GM12878 (cell line): ENCODE results near the gene ZNF85. TPM values are rescaled to one million over a fixed set of nuclear protein-coding genes. Genes with fewer than 3 reads are reported as not detected.

Experiments
- ATAC-seq: fragments of 200-7000 bp; cut with Tn5 transposase; 3 replicates; pipeline ENCODE4 v1.9.1; 2020; ENCODE audit warnings: mild to moderate bottlenecking, moderate library complexity
- Bru-seq: library from RNA; stranded (reverse); fragments of 400-500 nt; gene quantifications from one replicate; lab custom pipeline; 2021; lab: Mats Ljungman, UMichigan
- BruChase-seq, 2 experiments: library from RNA; stranded (reverse); fragments of 400-500 nt; gene quantifications; one replicate each; lab custom pipeline; 2021; lab: Mats Ljungman, UMichigan
- BruUV-seq: library from RNA; stranded (reverse); fragments of 400-500 nt; replicated peaks from 2 replicates; lab custom pipeline; 2021; lab: Mats Ljungman, UMichigan
- CTCF ChIA-PET: fragments of 300-600 bp; sonication (Branson Sonifier 250); formaldehyde crosslinking; extraction: SDS; loops from one replicate; lab custom pipeline; 2021; ENCODE audit warnings: inconsistent platforms; lab: Yijun Ruan, JAX
- POLR2A ChIA-PET: fragments of 350-600 bp; formaldehyde crosslinking; extraction: SDS; loops from one replicate; lab custom pipeline; 2021; ENCODE audit warnings: inconsistent platforms; lab: Charles Lee
- RAD21 ChIA-PET: fragments of 300-600 bp; sonication (Branson Sonifier 250); formaldehyde crosslinking; loops from one replicate; lab custom pipeline; 2023; ENCODE audit warnings: antibody characterized with exemption; ENCODE audit not compliant: unreplicated experiment; lab: Charles Lee
- SMC1A ChIA-PET: fragments of 300-600 bp; sonication (Branson Sonifier 250); formaldehyde crosslinking; loops from one replicate; lab custom pipeline; 2023; ENCODE audit not compliant: unreplicated experiment, uncharacterized antibody; lab: Charles Lee
- DNase-seq: peaks from one replicate; pipeline ENCODE4 v3.0.0-alpha.2; 2011; ENCODE audit warnings: low read depth, low spot score
- FAIRE-seq: peaks from 3 replicates; lab custom pipeline; 2011; peaks lifted over from hg19 to GRCh38; lab: Jason Lieb, UNC
- H2AFZ ChIP-seq: 2 replicates; pipeline ENCODE4 v1.6.0; 2011; ENCODE audit warnings: low read depth, low read length, control low read depth; ENCODE audit not compliant: control insufficient read depth
- H3K27ac ChIP-seq: 2 replicates; pipeline ENCODE4 v1.5.1; 2011; ENCODE audit warnings: control low read depth; ENCODE audit not compliant: control insufficient read depth, insufficient read depth
- H3K27me3 ChIP-seq, 2 experiments: replicated peaks in 1 of 2; 2 replicates each; pipeline versions ENCODE4 v1.6.0 to v1.6.1; 2011; ENCODE audit warnings: low read length in 1 of 2; ENCODE audit not compliant: control insufficient read depth in 2 of 2, insufficient read depth in 2 of 2
- H3K36me3 ChIP-seq, 2 experiments: 2 replicates each; pipeline ENCODE4 v1.5.1; 2011; ENCODE audit warnings: low read length in 1 of 2; ENCODE audit not compliant: control insufficient read depth in 2 of 2, insufficient read depth in 2 of 2
- H3K4me1 ChIP-seq: 2 replicates; pipeline ENCODE4 v1.6.1; 2011; ENCODE audit warnings: mild to moderate bottlenecking, low read length, moderate library complexity, mixed read lengths; ENCODE audit not compliant: control insufficient read depth, insufficient read depth
- H3K4me2 ChIP-seq: 2 replicates; pipeline ENCODE4 v1.6.0; 2011; ENCODE audit warnings: control low read depth; ENCODE audit not compliant: control insufficient read depth, insufficient read depth
- H3K4me3 ChIP-seq: fragments of 200-600 bp; sonication (generic); 2 replicates; pipeline ENCODE4 v1.5.1; 2016
- H3K79me2 ChIP-seq: 2 replicates; pipeline ENCODE4 v1.6.0; 2011; ENCODE audit warnings: low read length; ENCODE audit not compliant: control insufficient read depth, insufficient read depth
- H3K9ac ChIP-seq: 2 replicates; pipeline ENCODE4 v1.8.0; 2011; ENCODE audit warnings: low read length, control low read depth, mixed read lengths; ENCODE audit not compliant: control insufficient read depth, insufficient read depth
- H3K9me3 ChIP-seq: replicated peaks from 3 replicates; pipeline ENCODE4 v1.5.1; 2011; ENCODE audit warnings: mild to moderate bottlenecking, low read length; ENCODE audit not compliant: control insufficient read depth, insufficient read depth
- H4K20me1 ChIP-seq: 2 replicates; pipeline ENCODE4 v1.6.0; 2011; ENCODE audit not compliant: control insufficient read depth, insufficient read depth
- CTCF ChIP-seq, 3 experiments: IDR thresholded peaks in 2 of 3; conservative IDR thresholded peaks in 1 of 3; 2 replicates each; pipeline ENCODE4 v1.5.1; 2011; ENCODE audit warnings: low read depth in 3 of 3, low read length in 3 of 3, mild to moderate bottlenecking in 3 of 3, control low read depth in 2 of 3, moderate library complexity in 2 of 3, inconsistent platforms in 1 of 3, mixed read lengths in 1 of 3; ENCODE audit not compliant: control insufficient read depth in 2 of 3, insufficient read depth in 1 of 3; ENCODE audit errors: extremely low read depth in 1 of 3
- E2F4 ChIP-seq: IDR thresholded peaks from 2 replicates; pipeline ENCODE4 v1.6.1; 2012; ENCODE audit warnings: low read depth, low read length, improper control_type of control experiment
- MTA2 ChIP-seq: fragments of 450-650 bp; IDR thresholded peaks from 2 replicates; pipeline ENCODE4 v1.6.1; 2016; ENCODE audit warnings: low read depth, mild to moderate bottlenecking, moderate library complexity
- NFIC ChIP-seq: IDR thresholded peaks from 2 replicates; pipeline ENCODE4 v1.6.1; 2012; ENCODE audit warnings: low read depth, mild to moderate bottlenecking, inconsistent platforms, low read length, moderate library complexity
- POLR2AphosphoS2 ChIP-seq: IDR thresholded peaks from 2 replicates; pipeline ENCODE4 v1.6.1; 2011; ENCODE audit warnings: low read depth, mild to moderate bottlenecking, low read length, improper control_type of control experiment, moderate library complexity
- RBBP5 ChIP-seq: fragments of 200-600 bp; sonication (generic); conservative IDR thresholded peaks from 2 replicates; pipeline ENCODE4 v1.6.1; 2016
- SP1 ChIP-seq: IDR thresholded peaks from one replicate; pipeline ENCODE4 v1.6.1; 2011; ENCODE audit warnings: low read depth, low read length
- WGBS: methylation state at CpG from one replicate; pipeline ENCODE4 v1.1.6; 2016; ENCODE audit warnings: low lambda C conversion rate; ENCODE audit not compliant: insufficient replicate concordance, insufficient coverage; ENCODE audit errors: missing lambda C conversion rate; 5-methylcytosine and 5-hydroxymethylcytosine counted together
- in situ Hi-C: fragments of 300-500 bp; cut with MboI; formaldehyde crosslinking; loops from 9 replicates; pipeline ENCODE4 v1.14.3; 2018; ENCODE audit warnings: mixed read lengths
- intact Hi-C: fragments of 100-400 bp; cut with micrococcal nuclease; formaldehyde crosslinking; loops from one replicate; pipeline ENCODE4 v1.14.2; 2022; ENCODE audit not compliant: unreplicated experiment
- long read RNA-seq, 2 experiments: library from polyadenylated mRNA; unstranded; transcript quantifications; one replicate each; pipeline ENCODE4 v2.0.0, GENCODE V29; 2019 to 2020
- polyA minus RNA-seq, 3 experiments: library from RNA; depleted of rRNA, polyadenylated mRNA; stranded (reverse); fragments of >200 nt; gene quantifications; 2 replicates each; pipeline ENCODE4 v1.2.3, GENCODE V29; 2011
- polyA plus RNA-seq, 11 experiments: library from polyadenylated mRNA; depleted of rRNA in 4 of 11; unstranded in 6 of 11; stranded (reverse) in 5 of 11; fragments of >200 nt; fragmentation: Nextera tagmentation in 4 of 11; fragmentation: Illumina TruSeq in 1 of 11; extraction: Ambion mirVana in 4 of 11; extraction: Trizol in 1 of 11; gene quantifications; 1 replicate in 1 of 11; 2 replicates in 10 of 11; pipeline versions ENCODE4 v1.2.1 to v1.2.3, GENCODE V29; 2011 to 2016; ENCODE audit warnings: inconsistent platforms in 2 of 11, missing spikeins in 2 of 11, low read depth in 1 of 11
- total RNA-seq, 4 experiments: library from RNA; depleted of rRNA in 3 of 4; stranded (reverse); fragments of >200 nt in 3 of 4; fragmentation: Illumina TruSeq in 1 of 4; extraction: Trizol in 1 of 4; gene quantifications; 2 replicates each; pipeline versions ENCODE4 v1.2.1 to v1.2.3, GENCODE V29; 2013 to 2021
- TF ChIP-seq, protein P1 (sequence below): IDR thresholded peaks from 2 replicates; pipeline ENCODE4 v1.6.1; 2012; ENCODE audit warnings: low read depth, low read length, improper control_type of control experiment
- TF ChIP-seq, protein P2 (sequence below): fragments of 450-650 bp; IDR thresholded peaks from 2 replicates; pipeline ENCODE4 v1.6.1; 2017; ENCODE audit warnings: low read depth, mild to moderate bottlenecking, moderate library complexity

The ZNF85 gene
- 28.9 and 31.8 TPM in 2 replicates for total RNA-seq (2013; cell fraction: nucleolus; rRNA removed)
- total RNA-seq (2014; rRNA removed) (23.9 and 25.2 TPM in 2 replicates), total RNA-seq (2014; rRNA removed; fragmentation: Illumina TruSeq; extraction: Trizol) (23.5 and 25.5 TPM in 2 replicates), total RNA-seq (2021) (12.6 and 17.0 TPM in 2 replicates), polyA plus RNA-seq (2011; rRNA removed) (19.8 and 26.2 TPM in 2 replicates), polyA plus RNA-seq (2014; fragmentation: Illumina TruSeq; extraction: Trizol) (17.2 and 22.9 TPM in 2 replicates), polyA plus RNA-seq (2014; fragmentation: Nextera tagmentation; extraction: Ambion mirVana) (10 to 100 TPM; 25.8 to 31.7 TPM), polyA plus RNA-seq (2014; rRNA removed) (17.2 and 26.2 TPM in 2 replicates), polyA plus RNA-seq (2016; fragmentation: Nextera tagmentation; extraction: Ambion mirVana) (10 to 100 TPM; 19.5 to 21.9 TPM), polyA minus RNA-seq (2011; rRNA and poly(A)+ RNA removed) (6.9 and 8.3 TPM in 2 replicates), Bru-seq, nascent RNA (percentile 60 among the genes with signal in this experiment), BruChase-seq, experiment 1, labeled RNA remaining after a 6-hour chase (percentile 51 among the genes with signal in this experiment), BruChase-seq, experiment 2, labeled RNA remaining after a 2-hour chase (percentile 52 among the genes with signal in this experiment)
- 32.8 TPM for polyA plus RNA-seq (2011; ENCODE audit: low read depth)
- polyA plus RNA-seq (2011; cell fraction: cytosol; rRNA removed) = 7.5 and 8.5 TPM in 2 replicates
- polyA plus RNA-seq (2011; cell fraction: nucleus; rRNA removed) = 5.4 and 7.4 TPM in 2 replicates
- polyA plus RNA-seq (2012) = 18.6 and 20.0 TPM in 2 replicates
- polyA minus RNA-seq (2011; cell fraction: cytosol; rRNA and poly(A)+ RNA removed) = 5.6 and 6.4 TPM in 2 replicates
- polyA minus RNA-seq (2011; cell fraction: nucleus; rRNA and poly(A)+ RNA removed) = 7.3 and 9.1 TPM in 2 replicates
- long read RNA-seq, experiment 1, partial matches to known transcripts = 0 of 1 reads
- long read RNA-seq, experiment 1, other reads (novel, unspliced or antisense) = 1 of 1 reads
- long read RNA-seq, experiment 2, transcript ZNF85-202 (4 exons, 2,296 nt) = minor isoform, 9 of 31 reads
- long read RNA-seq, experiment 2, transcript ZNF85-213 (5 exons, 483 nt) = major isoform, 11 of 31 reads
- long read RNA-seq, experiment 2, partial matches to known transcripts = 0 of 31 reads
- long read RNA-seq, experiment 2, other reads (novel, unspliced or antisense) = 9 of 31 reads

DNA sequence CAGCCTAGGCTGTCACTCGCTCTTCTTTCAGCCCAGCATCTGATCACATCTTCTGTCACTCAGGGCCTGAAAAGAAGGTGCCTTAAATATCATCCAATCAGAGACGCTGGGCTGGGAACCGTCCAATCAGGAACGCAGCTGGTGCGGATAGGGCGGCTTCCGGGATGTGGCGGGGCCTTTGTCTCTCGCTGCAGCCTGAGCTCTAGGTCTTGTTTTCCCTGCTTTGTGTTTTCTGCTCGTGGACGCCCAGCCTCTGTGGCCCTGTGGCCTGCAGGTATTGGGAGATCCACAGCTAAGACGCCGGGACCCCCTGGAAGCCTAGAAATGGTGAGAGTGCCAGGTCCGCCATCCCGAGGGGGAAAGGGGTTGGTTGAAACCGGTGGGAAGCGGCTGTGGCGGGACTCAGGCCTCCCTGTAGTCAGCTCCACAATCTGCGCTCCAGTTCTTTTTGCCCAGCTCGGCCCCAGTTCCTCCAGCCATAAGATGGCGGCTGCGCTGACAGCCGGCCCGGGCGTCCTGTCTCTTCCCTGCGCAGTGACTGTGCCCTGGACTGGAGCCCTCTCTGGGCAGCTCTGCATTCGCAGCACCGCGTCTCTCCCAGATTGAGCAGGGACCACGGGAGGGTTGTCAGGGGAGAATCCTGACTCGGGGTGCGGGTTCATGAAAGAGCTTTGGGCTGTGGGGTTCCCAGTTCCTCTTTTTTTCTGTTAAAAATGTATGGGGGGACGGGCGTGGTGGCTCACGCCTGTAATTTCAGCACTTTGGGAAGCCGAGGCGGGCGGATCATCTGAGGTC is at the start of gene ZNF85:
TSS of gene ZNF85 (plus strand) at position 175 of the 795 bp plus-strand sequence. CDS start at position 325, 150 bp downstream.
- ChIA-PET SMC1A (interaction anchor here (0.6 to 2.5 kb wide), 4 partner anchors 8 to 160 kb away, joined by 3 to 10 read pairs (median 3); partner anchors contain the start of gene ZNF66), POLR2A (interaction anchor here (0.6 to 0.9 kb wide), 5 partner anchors 105 to 479 kb away, joined by 3 read pairs; partner anchors contain the start of genes ZNF493 and ZNF66), CTCF (no interaction called here), RAD21 (interaction anchor here (0.6 to 1.7 kb wide), 8 partner anchors 11 to 844 kb away, joined by 3 to 12 read pairs (median 4); partner anchors contain the start of genes ZNF100, ZNF430, ZNF431 and ZNF66)
- peak within 1 kb of the TSS; percentile 78 for H2AFZ ChIP-seq
- DNase-seq = peak; percentile 84
- intact Hi-C loops (no loop called here), in situ Hi-C loops (no loop called here)
- WGBS = under 1% methylated on average over 38 of the region's 38 CpGs
- peak; percentile 99 for ATAC-seq
- BruUV-seq = TSS peak; percentile 84
- H3K4me3 ChIP-seq = peak within 1 kb of the TSS; percentile 74
- FAIRE-seq = peak; percentile 70
- H3K9ac ChIP-seq = peak within 1 kb of the TSS; percentile 77
- H3K27ac ChIP-seq = peak within 1 kb of the TSS; percentile 71
- no peaks in the 10 kb centered on the region for H4K20me1 ChIP-seq
- H3K36me3 ChIP-seq = no peaks in the 10 kb centered on the region
- H3K27me3 ChIP-seq = no peaks in the 10 kb centered on the region
- no peaks in the 10 kb centered on the region for H3K4me1 ChIP-seq
- no peaks in the 10 kb centered on the region for H3K79me2 ChIP-seq
- no peaks in the 10 kb centered on the region; the same call in 1 of the 3 replicates for H3K9me3 ChIP-seq
- H3K4me2 ChIP-seq = peak within 1 kb of the TSS; percentile 44
- TF ChIP-seq, protein P1, sequence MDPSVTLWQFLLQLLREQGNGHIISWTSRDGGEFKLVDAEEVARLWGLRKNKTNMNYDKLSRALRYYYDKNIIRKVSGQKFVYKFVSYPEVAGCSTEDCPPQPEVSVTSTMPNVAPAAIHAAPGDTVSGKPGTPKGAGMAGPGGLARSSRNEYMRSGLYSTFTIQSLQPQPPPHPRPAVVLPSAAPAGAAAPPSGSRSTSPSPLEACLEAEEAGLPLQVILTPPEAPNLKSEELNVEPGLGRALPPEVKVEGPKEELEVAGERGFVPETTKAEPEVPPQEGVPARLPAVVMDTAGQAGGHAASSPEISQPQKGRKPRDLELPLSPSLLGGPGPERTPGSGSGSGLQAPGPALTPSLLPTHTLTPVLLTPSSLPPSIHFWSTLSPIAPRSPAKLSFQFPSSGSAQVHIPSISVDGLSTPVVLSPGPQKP = no peak
- TF ChIP-seq E2F4 = peak; percentile 77
- TF ChIP-seq SP1 = peak; percentile 95
- TF ChIP-seq MTA2 = no peak
- no peak for TF ChIP-seq CTCF (IDR thresholded peaks at IDR 0.05 in 2 of 3, conservative IDR thresholded peaks at IDR 0.05 in 1 of 3; ENCODE audit: control insufficient read depth in 2 of 3, extremely low read depth in 1 of 3, insufficient read depth in 1 of 3, low read depth in 3 of 3, low read length in 3 of 3)
- TF ChIP-seq RBBP5 = no peak
- TF ChIP-seq, protein P2, sequence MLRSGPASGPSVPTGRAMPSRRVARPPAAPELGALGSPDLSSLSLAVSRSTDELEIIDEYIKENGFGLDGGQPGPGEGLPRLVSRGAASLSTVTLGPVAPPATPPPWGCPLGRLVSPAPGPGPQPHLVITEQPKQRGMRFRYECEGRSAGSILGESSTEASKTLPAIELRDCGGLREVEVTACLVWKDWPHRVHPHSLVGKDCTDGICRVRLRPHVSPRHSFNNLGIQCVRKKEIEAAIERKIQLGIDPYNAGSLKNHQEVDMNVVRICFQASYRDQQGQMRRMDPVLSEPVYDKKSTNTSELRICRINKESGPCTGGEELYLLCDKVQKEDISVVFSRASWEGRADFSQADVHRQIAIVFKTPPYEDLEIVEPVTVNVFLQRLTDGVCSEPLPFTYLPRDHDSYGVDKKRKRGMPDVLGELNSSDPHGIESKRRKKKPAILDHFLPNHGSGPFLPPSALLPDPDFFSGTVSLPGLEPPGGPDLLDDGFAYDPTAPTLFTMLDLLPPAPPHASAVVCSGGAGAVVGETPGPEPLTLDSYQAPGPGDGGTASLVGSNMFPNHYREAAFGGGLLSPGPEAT = 0 out of 2 replicates have a peak, but pooled peaks have one; percentile 50
- no peak for TF ChIP-seq POLR2AphosphoS2
- TF ChIP-seq NFIC = no peak
